Adipocyte (in vitro differentiated cells): ENCODE measurements around the gene DOCK2.
A peak's percentile ranks its signal among the peaks of the same experiment; 100 is the strongest.

Experiments used
- DNase-seq: peaks from one replicate; pipeline ENCODE4 v3.0.0-alpha.2; 2015; ENCODE audit warnings: low read depth
- H3K27me3 ChIP-seq: replicated peaks from 2 replicates; pipeline ENCODE4 v1.7.0; 2013; ENCODE audit warnings: mild to moderate bottlenecking, low read length, moderate library complexity; ENCODE audit not compliant: control insufficient read depth, insufficient read depth
- H3K36me3 ChIP-seq: 2 replicates; pipeline ENCODE4 v1.7.0; 2013; ENCODE audit warnings: low read length, mild to moderate bottlenecking, moderate library complexity; ENCODE audit not compliant: control insufficient read depth, insufficient read depth, severe bottlenecking
- H3K4me1 ChIP-seq: 2 replicates; pipeline ENCODE4 v1.7.0; 2013; ENCODE audit warnings: mild to moderate bottlenecking, low read length, moderate library complexity; ENCODE audit not compliant: control insufficient read depth, insufficient read depth
- H3K4me3 ChIP-seq: 2 replicates; pipeline ENCODE4 v1.7.0; 2013; ENCODE audit warnings: mild to moderate bottlenecking, low read length, moderate library complexity
- H3K9ac ChIP-seq: 2 replicates; pipeline ENCODE4 v1.7.0; 2013; ENCODE audit warnings: mild to moderate bottlenecking, low read length, moderate library complexity
- H3K9me3 ChIP-seq: 2 replicates; pipeline ENCODE4 v1.7.0; 2013; ENCODE audit warnings: mild to moderate bottlenecking, low read length, moderate library complexity; ENCODE audit not compliant: control insufficient read depth

The DOCK2 gene

DNA sequence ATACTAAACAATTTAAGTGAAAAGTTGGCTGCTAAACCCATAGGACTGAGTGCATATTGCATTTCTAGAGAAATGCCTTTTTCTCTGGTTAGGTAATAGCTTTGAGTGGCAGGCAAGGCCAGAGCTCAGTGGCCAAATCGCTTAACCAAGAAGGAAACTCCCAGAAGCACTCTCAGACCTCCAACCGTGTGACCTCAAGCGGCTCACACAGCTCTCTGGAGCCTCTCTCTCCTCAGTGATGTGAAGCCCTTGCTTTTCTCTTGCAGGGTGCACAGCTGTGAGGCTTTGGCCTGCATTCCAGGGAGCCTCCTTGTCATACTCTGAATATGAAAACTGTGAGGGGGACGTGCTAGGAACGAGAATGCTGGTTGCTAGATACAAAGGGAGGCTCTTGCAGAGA, 236.6 kb downstream of the DOCK2 start:
- Histone ChIP-seq H3K27me3 (no peaks in the 10 kb centered on the region), H3K9me3 (no peaks in the 10 kb centered on the region), H3K4me3 (no peak overlapping the region), H3K9ac (no peak overlapping the region), H3K4me1 (peaks cover 64% of the 10 kb centered on the region), H3K36me3 (no peaks in the 10 kb centered on the region)
- no peak for DNase-seq

DNA sequence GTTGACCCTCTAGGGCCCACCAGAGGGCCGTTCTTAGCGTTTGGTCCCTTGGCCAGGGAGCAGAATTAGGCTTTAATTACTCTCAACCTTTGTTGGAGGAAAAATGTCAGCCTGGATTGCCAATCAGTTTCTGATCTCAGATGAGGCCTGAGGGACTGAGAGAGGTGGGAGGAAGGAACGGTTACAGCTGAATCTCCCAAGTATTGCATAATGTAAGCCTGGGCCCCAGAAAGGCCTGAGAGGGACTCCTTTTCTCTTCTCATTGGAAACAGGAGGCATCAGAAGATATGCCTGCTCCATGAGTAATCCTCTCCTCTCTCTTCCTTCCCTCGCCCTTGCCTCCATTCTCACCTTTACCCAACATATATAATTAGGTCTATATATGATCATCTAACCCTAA, 237.5 kb downstream of the DOCK2 start:
- Histone ChIP-seq H3K4me1 (peaks cover 64% of the 10 kb centered on the region), H3K27me3 (no peaks in the 10 kb centered on the region), H3K9me3 (no peaks in the 10 kb centered on the region), H3K4me3 (no peak overlapping the region), H3K36me3 (no peaks in the 10 kb centered on the region), H3K9ac (peak overlapping the region; percentile 33)
- DNase-seq, result no peak

DNA sequence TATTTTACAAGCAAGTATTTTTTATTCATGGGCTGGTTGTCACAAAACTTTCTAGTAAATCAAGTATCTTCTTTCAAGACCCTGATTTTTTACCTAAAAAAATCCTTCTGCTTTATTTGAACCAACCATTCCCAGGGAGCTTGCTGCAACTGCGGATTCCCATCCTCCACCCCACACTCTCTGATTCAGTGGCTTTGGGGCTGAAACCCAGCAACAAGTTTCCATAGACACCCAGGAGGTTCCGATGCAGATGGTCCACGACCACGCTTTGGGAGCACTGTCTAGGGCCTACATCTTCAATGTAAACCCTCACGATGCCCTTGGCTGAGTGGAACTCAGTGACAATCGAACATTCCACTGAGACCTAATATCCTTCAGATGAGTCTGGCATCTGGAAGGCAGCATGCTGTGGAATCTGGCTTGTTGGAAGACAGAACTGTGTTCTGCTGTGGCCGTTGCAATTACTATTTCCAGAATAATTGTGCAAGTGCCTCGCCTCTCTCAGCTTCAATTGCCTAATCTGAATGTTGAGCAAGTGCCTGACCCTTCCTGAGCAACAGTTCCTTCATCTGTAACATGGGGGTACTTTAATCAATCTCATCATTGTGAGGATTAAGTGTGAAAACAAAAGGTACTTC, 238.1 kb downstream of the DOCK2 start:
- Histone ChIP-seq H3K4me3 (peak overlapping the region; percentile 38), H3K4me1 (peaks cover 59% of the 10 kb centered on the region), H3K27me3 (no peaks in the 10 kb centered on the region), H3K9ac (peak overlapping the region; percentile 64), H3K9me3 (no peaks in the 10 kb centered on the region), H3K36me3 (no peaks in the 10 kb centered on the region)
- DNase-seq, result peak; percentile 76

DNA sequence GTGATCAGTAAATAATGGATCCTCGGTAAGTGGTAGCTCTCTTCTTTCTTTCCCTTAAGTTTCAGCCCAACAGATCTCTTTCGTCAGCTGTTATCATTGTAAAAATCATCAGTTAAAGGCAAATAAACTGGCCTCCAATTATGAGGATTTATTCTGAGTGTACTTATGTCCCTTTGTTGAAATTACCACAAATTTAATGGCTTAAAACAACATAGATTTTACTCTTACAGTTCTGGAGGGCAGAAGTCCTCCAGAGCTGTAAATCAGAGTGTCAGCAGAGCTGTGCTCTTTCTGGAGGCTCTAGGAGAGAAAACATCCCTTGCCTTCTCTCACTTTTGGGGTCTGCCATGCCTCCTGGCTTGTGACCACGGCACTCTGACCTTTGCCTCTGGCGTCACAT, 238.7 kb downstream of the DOCK2 start:
- Histone ChIP-seq H3K4me1 (peaks cover 57% of the 10 kb centered on the region), H3K9ac (peak overlapping the region; percentile 64), H3K4me3 (peak overlapping the region; percentile 38), H3K36me3 (no peaks in the 10 kb centered on the region), H3K27me3 (no peaks in the 10 kb centered on the region), H3K9me3 (no peaks in the 10 kb centered on the region)
- no peak for DNase-seq

DNA sequence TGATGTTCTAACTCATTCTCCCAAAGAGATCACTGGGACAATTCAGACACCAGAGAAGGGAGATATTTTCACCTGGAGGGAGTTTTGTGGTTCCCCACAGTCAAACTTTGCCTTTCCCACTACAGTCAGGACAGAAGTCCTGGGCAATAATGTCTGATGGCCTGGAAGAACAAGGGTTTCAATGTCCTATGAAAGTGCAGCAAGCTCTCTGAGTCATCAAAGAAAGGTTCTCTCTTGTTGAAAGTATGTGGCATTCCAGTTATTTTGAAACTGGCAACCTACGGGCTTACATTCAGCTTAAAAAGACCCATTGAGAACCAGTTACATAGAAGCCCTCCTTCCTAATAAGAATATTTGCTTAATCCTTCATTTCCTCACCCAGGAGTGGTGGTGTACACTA, 239.3 kb downstream of the DOCK2 start:
- Histone ChIP-seq H3K4me1 (peaks cover 53% of the 10 kb centered on the region), H3K36me3 (no peaks in the 10 kb centered on the region), H3K9ac (peak overlapping the region; percentile 64), H3K27me3 (no peaks in the 10 kb centered on the region), H3K4me3 (peak overlapping the region; percentile 38), H3K9me3 (no peaks in the 10 kb centered on the region)
- peak; percentile 32 for DNase-seq

DNA sequence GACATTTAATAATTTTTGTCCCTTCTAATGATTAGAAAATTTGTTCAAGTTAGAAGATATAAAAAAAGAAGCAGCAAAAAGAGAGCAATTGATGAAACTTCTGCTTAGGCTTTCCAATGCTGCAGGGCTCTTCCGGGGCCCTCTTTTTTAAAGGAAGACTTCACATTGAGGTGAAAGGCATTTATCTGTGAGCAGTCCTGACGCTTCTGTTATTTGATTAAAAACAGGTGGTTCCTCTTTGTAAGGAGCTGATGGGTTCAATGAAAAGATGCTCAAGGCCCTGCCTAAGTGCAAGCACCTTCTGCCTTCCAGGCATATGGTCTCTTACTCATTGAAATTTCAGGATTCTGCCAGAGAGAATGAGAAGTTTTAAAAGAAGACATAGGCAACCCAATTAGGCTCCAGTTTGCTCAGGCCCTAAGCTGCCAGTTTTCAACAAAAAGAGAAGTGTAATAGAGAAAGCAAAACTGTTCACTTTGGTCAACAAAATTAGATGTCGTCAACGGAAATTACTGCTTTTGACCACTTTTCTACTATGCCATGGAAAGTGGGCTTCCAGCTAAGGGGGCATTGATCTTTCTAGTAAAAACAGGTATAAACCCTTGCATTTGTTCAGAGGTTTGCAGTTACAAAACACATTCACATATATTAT, 243.1 kb downstream of the DOCK2 start:
- no peaks in the 10 kb centered on the region for H3K9me3 ChIP-seq
- H3K4me3 ChIP-seq, result no peak overlapping the region
- H3K36me3 ChIP-seq, result peaks cover 2% of the 10 kb centered on the region
- no peak for DNase-seq
- peaks cover 19% of the 10 kb centered on the region for H3K4me1 ChIP-seq
- H3K9ac ChIP-seq, result no peak overlapping the region
- no peaks in the 10 kb centered on the region for H3K27me3 ChIP-seq

DNA sequence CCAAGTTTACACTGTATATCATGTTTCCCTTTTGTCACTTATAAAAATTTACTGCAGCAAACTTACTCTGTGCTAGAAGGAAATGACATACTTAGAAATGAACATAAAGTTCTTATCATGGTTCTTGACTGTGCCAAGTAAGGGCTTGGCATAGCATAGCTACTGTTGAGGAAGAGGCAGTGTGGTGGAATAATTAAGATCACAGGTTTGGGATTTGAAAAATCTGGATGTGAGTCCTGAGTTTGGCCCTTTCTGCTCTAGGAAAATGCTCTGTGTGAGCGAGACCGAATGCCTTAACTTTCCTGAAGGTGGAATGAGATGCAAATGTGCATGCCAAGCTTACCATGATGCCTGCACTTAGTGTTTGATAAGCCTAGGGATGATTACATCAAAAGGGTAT, 243.7 kb downstream of the DOCK2 start:
- no peak for DNase-seq
- Histone ChIP-seq H3K9me3 (no peaks in the 10 kb centered on the region), H3K27me3 (no peaks in the 10 kb centered on the region), H3K36me3 (peaks cover 2% of the 10 kb centered on the region), H3K9ac (no peak overlapping the region), H3K4me1 (peaks cover 15% of the 10 kb centered on the region), H3K4me3 (no peak overlapping the region)

DNA sequence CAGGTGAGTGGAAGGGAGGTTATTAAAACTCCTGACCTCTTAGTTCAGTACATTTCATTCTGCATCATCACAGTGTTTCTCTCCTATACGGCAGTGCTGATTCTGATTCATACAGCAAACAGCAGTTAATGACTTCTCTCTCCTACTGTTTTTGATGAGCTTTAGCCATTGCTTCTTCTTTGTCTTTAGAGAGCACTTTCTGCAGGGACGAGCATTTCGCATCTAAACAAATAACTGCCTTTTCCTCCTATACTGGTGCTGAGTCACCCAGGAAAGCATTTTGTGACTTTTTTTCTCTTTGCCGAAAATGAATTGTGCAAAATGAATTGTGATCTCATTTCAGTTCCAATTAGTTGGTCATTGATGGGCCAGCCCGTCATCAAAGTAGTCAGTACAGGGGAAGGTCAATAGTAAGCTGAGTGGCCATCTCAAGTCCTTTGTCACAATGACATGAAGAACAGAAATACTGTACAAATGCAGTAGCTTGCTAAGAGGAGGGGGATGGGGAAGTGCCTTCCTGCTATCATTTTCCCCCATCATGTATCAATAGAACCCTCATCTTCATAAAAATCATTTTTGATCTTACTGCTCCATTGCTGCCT, 244.7 kb downstream of the DOCK2 start:
- Histone ChIP-seq H3K9ac (no peak overlapping the region), H3K27me3 (no peaks in the 10 kb centered on the region), H3K4me3 (no peak overlapping the region), H3K4me1 (peaks cover 4% of the 10 kb centered on the region), H3K36me3 (peaks cover 2% of the 10 kb centered on the region), H3K9me3 (no peaks in the 10 kb centered on the region)
- DNase-seq, result no peak

DNA sequence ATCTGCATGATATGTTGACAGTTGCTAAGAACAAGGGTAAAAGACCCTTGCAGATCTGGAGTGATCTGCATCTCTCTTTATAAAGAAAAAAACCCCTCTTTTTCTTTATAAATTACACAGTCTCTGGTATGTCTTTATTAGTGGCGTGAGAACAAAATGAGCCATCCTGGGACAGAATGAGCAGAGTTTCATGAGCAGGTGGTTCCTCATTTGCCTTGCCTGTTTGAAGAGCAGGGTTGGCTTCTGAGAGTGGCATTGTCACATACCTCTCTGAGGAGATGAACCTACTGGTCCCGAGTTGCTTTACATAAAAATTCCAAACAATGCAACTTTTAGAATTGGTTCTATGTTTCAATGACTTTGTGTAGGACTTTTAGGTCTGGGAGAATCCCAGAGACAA, 249.0 kb downstream of the DOCK2 start:
- no peak overlapping the region for H3K4me3 ChIP-seq
- no peaks in the 10 kb centered on the region for H3K9me3 ChIP-seq
- peaks cover 2% of the 10 kb centered on the region for H3K36me3 ChIP-seq
- H3K27me3 ChIP-seq, result no peaks in the 10 kb centered on the region
- H3K9ac ChIP-seq, result no peak overlapping the region
- no peaks in the 10 kb centered on the region for H3K4me1 ChIP-seq
- DNase-seq, result no peak

DNA sequence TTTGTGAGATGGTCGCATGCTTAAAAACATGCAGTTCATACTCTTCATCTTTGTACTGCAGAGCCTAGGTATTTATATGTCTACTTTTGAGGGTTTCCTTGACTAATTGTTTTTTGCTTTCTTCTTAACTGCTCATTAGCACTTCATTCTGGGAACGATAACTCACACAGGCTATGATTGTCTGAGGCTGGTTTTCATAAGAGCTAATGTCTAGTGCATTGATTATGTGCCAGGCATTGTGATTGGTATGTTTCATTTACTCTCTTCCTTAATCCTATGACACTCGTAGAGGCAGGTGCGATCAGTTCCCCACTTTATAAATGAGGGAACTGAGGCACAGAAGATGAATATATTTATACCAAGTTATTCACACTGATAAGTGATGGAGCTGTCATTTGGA, 249.6 kb downstream of the DOCK2 start:
- H3K36me3 ChIP-seq, result peaks cover 2% of the 10 kb centered on the region
- H3K9me3 ChIP-seq, result no peaks in the 10 kb centered on the region
- DNase-seq, result no peak
- H3K9ac ChIP-seq, result no peak overlapping the region
- no peak overlapping the region for H3K4me3 ChIP-seq
- H3K27me3 ChIP-seq, result no peaks in the 10 kb centered on the region
- no peaks in the 10 kb centered on the region for H3K4me1 ChIP-seq

DNA sequence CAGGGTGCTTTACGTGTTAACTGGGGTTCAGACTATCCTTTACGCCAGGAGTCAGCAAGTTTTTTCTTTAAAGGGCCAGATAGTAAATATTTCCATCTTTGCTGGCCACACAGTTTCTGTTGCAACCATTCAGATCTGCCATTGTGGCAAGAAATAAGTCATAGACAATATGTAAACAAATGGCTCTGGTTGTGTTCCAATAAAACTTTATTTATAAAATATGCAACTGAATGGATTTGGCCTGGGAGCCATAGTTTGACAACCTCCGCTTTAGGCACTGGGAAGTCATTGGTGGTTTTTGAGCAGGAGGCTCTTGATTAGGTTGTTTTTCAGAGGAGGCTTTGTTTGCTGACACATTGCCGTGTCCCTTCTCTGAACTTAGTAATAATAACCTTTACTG, 252.5 kb downstream of the DOCK2 start:
- H3K27me3 ChIP-seq, result no peaks in the 10 kb centered on the region
- peaks cover 6% of the 10 kb centered on the region for H3K4me1 ChIP-seq
- H3K9me3 ChIP-seq, result no peaks in the 10 kb centered on the region
- no peak for DNase-seq
- no peaks in the 10 kb centered on the region for H3K36me3 ChIP-seq
- no peak overlapping the region for H3K4me3 ChIP-seq
- no peak overlapping the region for H3K9ac ChIP-seq
